GM12874 (cell line): ENCODE results near the gene GLTPD2.

Source experiments
- CTCF ChIP-seq: IDR thresholded peaks from 2 replicates; pipeline ENCODE4 v1.5.1; 2011; ENCODE audit warnings: low read depth, mild to moderate bottlenecking, control low read depth, low read length, moderate library complexity; ENCODE audit not compliant: insufficient read depth

Gene GLTPD2

GRCh38 chr17:4802228-4802627 lies 13.5 kb downstream of the GLTPD2 start, which contains the start of gene C17orf114:
C17orf114 (minus strand) TSS chr17:4802328.
- TF ChIP-seq CTCF: no peak

- TF ChIP-seq CTCF: no peak
Measured at GRCh38 chr17:4806456-4806776, 17.7 kb downstream of the GLTPD2 start.

GRCh38 chr17:4806777-4807604 lies 18.2 kb downstream of the GLTPD2 start, which contains the start of gene PLD2:
PLD2 (plus strand) TSS chr17:4807152; CDS start chr17:4807773, 621 bp downstream.
- no peak for TF ChIP-seq CTCF

- TF ChIP-seq CTCF: no peak
Measured at GRCh38 chr17:4807605-4808377, 19.0 kb downstream of the GLTPD2 start.

- no peak for TF ChIP-seq CTCF
Measured at GRCh38 chr17:4808378-4808767, 19.6 kb downstream of the GLTPD2 start.

GRCh38 chr17:4810696-4811290 lies 22.0 kb downstream of the GLTPD2 start:
- TF ChIP-seq CTCF: no peak

GRCh38 chr17:4811471-4811870 lies 22.7 kb downstream of the GLTPD2 start:
- no peak for TF ChIP-seq CTCF
